CD4-positive, alpha-beta memory T cell (primary cell): ENCODE data around the gene CLSTN2. TPM values are rescaled to one million over a fixed set of nuclear protein-coding genes. Genes with fewer than 3 reads are reported as not detected.

Experiments
- CTCF ChIA-PET: fragments of 350-600 bp; sonication (Branson Sonifier 250); formaldehyde crosslinking; loops from one replicate; lab custom pipeline; 2021; ENCODE audit warnings: inconsistent platforms; ENCODE audit not compliant: partially characterized antibody; lab: Charles Lee
- POLR2A ChIA-PET: fragments of 350-600 bp; sonication (Branson Sonifier 250); formaldehyde crosslinking; loops from one replicate; lab custom pipeline; 2021; ENCODE audit not compliant: partially characterized antibody; lab: Charles Lee
- DNase-seq, 5 donors: peaks; one replicate each; pipeline versions ENCODE4 v3.0.0 to v3.0.0-alpha.2; 2020 to 2022; ENCODE audit warnings: mixed read lengths in 1 of 5
- H3K27ac ChIP-seq: one replicate; pipeline ENCODE4 v1.7.0; 2013; ENCODE audit warnings: low read depth, low read length
- H3K27me3 ChIP-seq: 2 replicates; pipeline ENCODE4 v1.7.0; 2013; ENCODE audit warnings: mild to moderate bottlenecking, low read length, moderate library complexity; ENCODE audit not compliant: insufficient read depth
- H3K36me3 ChIP-seq: 2 replicates; pipeline ENCODE4 v1.7.0; 2013; ENCODE audit warnings: mild to moderate bottlenecking, low read length, moderate library complexity; ENCODE audit not compliant: insufficient read depth
- H3K4me1 ChIP-seq: 2 replicates; pipeline ENCODE4 v1.7.0; 2013; ENCODE audit warnings: mild to moderate bottlenecking, low read length, moderate library complexity; ENCODE audit not compliant: insufficient read depth
- H3K4me3 ChIP-seq, 2 donors: one replicate each; pipeline ENCODE4 v1.7.0; 2013; ENCODE audit warnings: low read length in 2 of 2, mild to moderate bottlenecking in 1 of 2
- H3K9me3 ChIP-seq, 2 donors: one replicate each; pipeline ENCODE4 v1.7.0; 2013; ENCODE audit warnings: low read length in 2 of 2, control low read depth in 1 of 2; ENCODE audit not compliant: control insufficient read depth in 1 of 2
- H3K27ac Mint-ChIP-seq, 7 donors: one replicate each; pipeline ENCODE4 v1.8.0; 2020 to 2021; ENCODE audit warnings: mixed read lengths in 7 of 7, mild to moderate bottlenecking in 6 of 7, inconsistent platforms in 3 of 7, moderate library complexity in 3 of 7
- H3K27me3 Mint-ChIP-seq, 2 donors: one replicate each; pipeline ENCODE4 v1.8.0; 2020 to 2021; ENCODE audit warnings: mixed read lengths in 2 of 2
- H3K36me3 Mint-ChIP-seq, 2 donors: one replicate each; pipeline ENCODE4 v1.8.0; 2020 to 2021; ENCODE audit warnings: mixed read lengths in 2 of 2, inconsistent platforms in 1 of 2, mild to moderate bottlenecking in 1 of 2
- H3K4me1 Mint-ChIP-seq, 4 donors: one replicate each; pipeline ENCODE4 v1.8.0; 2020 to 2021; ENCODE audit warnings: mixed read lengths in 4 of 4, mild to moderate bottlenecking in 1 of 4
- H3K4me3 Mint-ChIP-seq, 8 donors: one replicate each; pipeline ENCODE4 v1.8.0; 2020 to 2021; ENCODE audit warnings: mixed read lengths in 8 of 8, mild to moderate bottlenecking in 7 of 8, moderate library complexity in 6 of 8, inconsistent platforms in 3 of 8
- H3K9me3 Mint-ChIP-seq, 8 donors: one replicate each; pipeline ENCODE4 v1.8.0; 2020 to 2021; ENCODE audit warnings: mixed read lengths in 8 of 8, mild to moderate bottlenecking in 5 of 8, inconsistent platforms in 3 of 8, moderate library complexity in 1 of 8
- intact Hi-C: fragments of 100-400 bp; cut with micrococcal nuclease; formaldehyde crosslinking; loops from one replicate; pipeline ENCODE4 v1.15.1; 2023
- polyA plus RNA-seq, 2 donors: library from polyadenylated mRNA; unstranded; fragments of 300-500 nt; fragmentation: Illumina TruSeq; gene quantifications; one replicate each; pipeline ENCODE4 v1.2.3, GENCODE V29; 2021
- total RNA-seq, 2 experiments: library from RNA; stranded (reverse); gene quantifications; one replicate each; pipeline ENCODE4 v1.2.3, GENCODE V29; 2021

Gene CLSTN2
- total and polyA plus RNA-seq, 4 experiments from 2014 or later: not detected

- Histone ChIP-seq H3K27ac (no peak overlapping the region), H3K9me3 (no peaks in the 10 kb centered on the region), H3K27me3 (no peaks in the 10 kb centered on the region), H3K36me3 (no peaks in the 10 kb centered on the region), H3K4me1 (no peaks in the 10 kb centered on the region), H3K4me3 (no peak overlapping the region)
- CTCF ChIA-PET: no interaction called here
- no peak overlapping the region for H3K4me3 Mint-ChIP-seq
- POLR2A ChIA-PET: no interaction called here
- no peak overlapping the region for H3K27ac Mint-ChIP-seq
- intact Hi-C loops: no loop called here
- H3K4me1 Mint-ChIP-seq: no peaks in the 10 kb centered on the region
- H3K36me3 Mint-ChIP-seq: no peaks in the 10 kb centered on the region
- DNase-seq: no peak
- no peaks in the 10 kb centered on the region for H3K9me3 Mint-ChIP-seq
- peaks cover 4 to 6% of the 10 kb centered on the region in 2 donors for H3K27me3 Mint-ChIP-seq
These were observed 22.9 kb downstream of the CLSTN2 start for GRCh38 chr3:139957844-139958243.

GRCh38 chr3:139969386-139969785 is 34.4 kb downstream of the CLSTN2 start:
- no peak overlapping the region for H3K4me3 ChIP-seq
- Mint-ChIP-seq H3K9me3 (peaks cover 0 to 3% (median under 1%) of the 10 kb centered on the region in 8 donors), H3K27ac (no peak overlapping the region), H3K36me3 (no peaks in the 10 kb centered on the region), H3K4me3 (no peak overlapping the region), H3K4me1 (no peaks in the 10 kb centered on the region), H3K27me3 (peaks cover 0 to 2% of the 10 kb centered on the region in 2 donors)
- ChIA-PET CTCF (no interaction called here), POLR2A (no interaction called here)
- no peaks in the 10 kb centered on the region for H3K27me3 ChIP-seq
- H3K9me3 ChIP-seq: no peaks in the 10 kb centered on the region
- no peaks in the 10 kb centered on the region for H3K4me1 ChIP-seq
- H3K36me3 ChIP-seq: no peaks in the 10 kb centered on the region
- DNase-seq: no peak
- intact Hi-C loops: no loop called here
- H3K27ac ChIP-seq: no peak overlapping the region

- H3K27ac ChIP-seq: no peak overlapping the region
- POLR2A ChIA-PET: no interaction called here
- H3K4me3 ChIP-seq: no peak overlapping the region
- Mint-ChIP-seq H3K4me3 (no peak overlapping the region), H3K27me3 (peaks cover 0 to 2% of the 10 kb centered on the region in 2 donors), H3K36me3 (no peaks in the 10 kb centered on the region), H3K9me3 (peaks cover 0 to 3% (median under 1%) of the 10 kb centered on the region in 8 donors), H3K27ac (no peak overlapping the region), H3K4me1 (no peaks in the 10 kb centered on the region)
- no peaks in the 10 kb centered on the region for H3K36me3 ChIP-seq
- intact Hi-C loops: no loop called here
- no peaks in the 10 kb centered on the region for H3K9me3 ChIP-seq
- H3K27me3 ChIP-seq: no peaks in the 10 kb centered on the region
- CTCF ChIA-PET: no interaction called here
- DNase-seq: no peak
- H3K4me1 ChIP-seq: no peaks in the 10 kb centered on the region
These were observed 35.5 kb downstream of the CLSTN2 start for GRCh38 chr3:139970526-139970925.

GRCh38 chr3:139974809-139975425 is 39.9 kb downstream of the CLSTN2 start:
- H3K27me3 ChIP-seq: no peaks in the 10 kb centered on the region
- no peaks in the 10 kb centered on the region for H3K4me1 Mint-ChIP-seq
- no peaks in the 10 kb centered on the region for H3K27me3 Mint-ChIP-seq
- no peak overlapping the region for H3K27ac Mint-ChIP-seq
- H3K9me3 ChIP-seq: no peaks in the 10 kb centered on the region
- H3K9me3 Mint-ChIP-seq: no peaks in the 10 kb centered on the region
- CTCF ChIA-PET: no interaction called here
- intact Hi-C loops: no loop called here
- POLR2A ChIA-PET: no interaction called here
- no peak overlapping the region for H3K4me3 Mint-ChIP-seq
- no peaks in the 10 kb centered on the region for H3K36me3 Mint-ChIP-seq
- no peak overlapping the region for H3K4me3 ChIP-seq
- no peaks in the 10 kb centered on the region for H3K36me3 ChIP-seq
- H3K4me1 ChIP-seq: no peaks in the 10 kb centered on the region
- no peak for DNase-seq
- no peak overlapping the region for H3K27ac ChIP-seq

- H3K4me1 Mint-ChIP-seq: no peaks in the 10 kb centered on the region
- CTCF ChIA-PET: no interaction called here
These were observed 40.8 kb downstream of the CLSTN2 start for GRCh38 chr3:139975594-139976365.

GRCh38 chr3:139978966-139979365 is 44.0 kb downstream of the CLSTN2 start:
- no peaks in the 10 kb centered on the region for H3K27me3 ChIP-seq
- intact Hi-C loops: no loop called here
- no peak overlapping the region for H3K4me3 ChIP-seq
- H3K4me1 Mint-ChIP-seq: no peaks in the 10 kb centered on the region
- H3K27me3 Mint-ChIP-seq: peaks cover 0 to 2% of the 10 kb centered on the region in 2 donors
- H3K4me1 ChIP-seq: no peaks in the 10 kb centered on the region
- CTCF ChIA-PET: no interaction called here
- H3K36me3 Mint-ChIP-seq: no peaks in the 10 kb centered on the region
- no peak overlapping the region for H3K27ac Mint-ChIP-seq
- H3K36me3 ChIP-seq: no peaks in the 10 kb centered on the region
- DNase-seq: no peak
- H3K27ac ChIP-seq: no peak overlapping the region
- no peaks in the 10 kb centered on the region for H3K9me3 Mint-ChIP-seq
- H3K9me3 ChIP-seq: no peaks in the 10 kb centered on the region
- H3K4me3 Mint-ChIP-seq: no peak overlapping the region
- POLR2A ChIA-PET: no interaction called here

More at GRCh38 chr3:139975594-139976365, 40.8 kb downstream of the CLSTN2 start:
- Histone ChIP-seq H3K4me1 (no peaks in the 10 kb centered on the region), H3K4me3 (no peak overlapping the region), H3K9me3 (no peaks in the 10 kb centered on the region), H3K36me3 (no peaks in the 10 kb centered on the region), H3K27me3 (no peaks in the 10 kb centered on the region), H3K27ac (no peak overlapping the region)
- H3K9me3 Mint-ChIP-seq: no peaks in the 10 kb centered on the region
- H3K27me3 Mint-ChIP-seq: no peaks in the 10 kb centered on the region
- POLR2A ChIA-PET: no interaction called here
- intact Hi-C loops: no loop called here
- DNase-seq: no peak
- H3K4me3 Mint-ChIP-seq: no peak overlapping the region
- no peak overlapping the region for H3K27ac Mint-ChIP-seq
- H3K36me3 Mint-ChIP-seq: no peaks in the 10 kb centered on the region

- H3K4me1 ChIP-seq: no peaks in the 10 kb centered on the region
- H3K27me3 Mint-ChIP-seq: peaks cover 0 to 2% of the 10 kb centered on the region in 2 donors
- CTCF ChIA-PET: no interaction called here
These were observed 45.0 kb downstream of the CLSTN2 start for GRCh38 chr3:139979991-139980390.

More at GRCh38 chr3:139979991-139980390, 45.0 kb downstream of the CLSTN2 start:
- no peak for DNase-seq
- Histone ChIP-seq H3K9me3 (no peaks in the 10 kb centered on the region), H3K27ac (no peak overlapping the region), H3K4me3 (no peak overlapping the region), H3K36me3 (no peaks in the 10 kb centered on the region), H3K27me3 (no peaks in the 10 kb centered on the region)
- Mint-ChIP-seq H3K4me3 (no peak overlapping the region), H3K36me3 (no peaks in the 10 kb centered on the region), H3K9me3 (no peaks in the 10 kb centered on the region), H3K27ac (no peak overlapping the region), H3K4me1 (no peaks in the 10 kb centered on the region)
- intact Hi-C loops: no loop called here
- POLR2A ChIA-PET: no interaction called here
